Neural cell (in vitro differentiated cells): ENCODE results near the gene PRKCA.

Source experiments
- CTCF ChIP-seq: fragments of 450-650 bp; IDR thresholded peaks from 2 replicates; pipeline ENCODE4 v1.5.1; 2014; ENCODE audit warnings: antibody characterized with exemption, mild to moderate bottlenecking, moderate library complexity; ENCODE audit not compliant: poor library complexity, severe bottlenecking
- EZH2 ChIP-seq: fragments of 200-600, 300-800 bp; shearing (Covaris generic), sonication (generic); IDR thresholded peaks from 2 replicates; pipeline ENCODE4 v1.6.1; 2014; ENCODE audit warnings: antibody characterized with exemption, low read length, borderline replicate concordance, mild to moderate bottlenecking; ENCODE audit not compliant: insufficient read depth, poor library complexity, severe bottlenecking
- MXI1 ChIP-seq: fragments of 450-650 bp; conservative IDR thresholded peaks from 2 replicates; pipeline ENCODE4 v1.6.1; 2014; ENCODE audit warnings: antibody characterized with exemption, mild to moderate bottlenecking; ENCODE audit not compliant: poor library complexity, severe bottlenecking
- POLR2AphosphoS5 ChIP-seq: IDR thresholded peaks from 2 replicates; pipeline ENCODE4 v1.6.1; 2012

- no peak for TF ChIP-seq MXI1
- TF ChIP-seq POLR2AphosphoS5: no peak
- no peak for TF ChIP-seq CTCF
- no peak for TF ChIP-seq EZH2
Measured at GRCh38 chr17:66576473-66576872, 274.1 kb downstream of the PRKCA start.
